ENCODE results near the gene ADAMTSL1. TPM values are rescaled to one million over a fixed set of nuclear protein-coding genes. Genes with fewer than 3 reads are reported as not detected.

Gene ADAMTSL1
- total RNA-seq, 1 experiment from 2014 or later: 0.94 TPM

DNA sequence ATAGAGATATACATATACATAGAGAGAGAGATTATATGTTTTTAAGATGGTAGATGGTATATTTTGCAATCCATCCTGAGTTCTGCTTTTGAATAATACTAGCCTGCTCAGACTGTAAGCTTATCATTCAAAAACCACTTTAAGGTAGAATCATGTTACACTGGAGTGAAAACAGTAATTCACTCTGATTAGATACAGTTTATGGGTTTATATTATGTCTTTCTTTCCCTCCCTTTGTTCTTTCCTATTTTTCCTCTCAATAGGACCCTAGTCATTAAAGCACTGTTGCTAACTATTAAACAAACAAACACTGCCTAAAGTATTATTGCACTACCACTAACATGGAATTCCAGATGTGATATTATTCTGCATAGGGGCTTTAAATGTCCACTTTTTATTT, 202.0 kb downstream of the ADAMTSL1 start:
- DNase-seq (ENCODE audit: low spot score) (no peak), ATAC-seq (no peak)
- no peaks in the 10 kb centered on the region for H3K27me3 Mint-ChIP-seq (ENCODE audit: low read depth)
- H3K27ac Mint-ChIP-seq: no peak overlapping the region
- TF ChIP-seq TEAD4 (CRISPR knock-in tag; IDR thresholded peaks at IDR 0.05): no peak
- TF ChIP-seq, protein P1, sequence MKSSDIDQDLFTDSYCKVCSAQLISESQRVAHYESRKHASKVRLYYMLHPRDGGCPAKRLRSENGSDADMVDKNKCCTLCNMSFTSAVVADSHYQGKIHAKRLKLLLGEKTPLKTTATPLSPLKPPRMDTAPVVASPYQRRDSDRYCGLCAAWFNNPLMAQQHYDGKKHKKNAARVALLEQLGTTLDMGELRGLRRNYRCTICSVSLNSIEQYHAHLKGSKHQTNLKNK (CRISPR knock-in tag; IDR thresholded peaks at IDR 0.05): no peak
- no peak for TF ChIP-seq NFATC4 (CRISPR knock-in tag; IDR thresholded peaks at IDR 0.05)
- TF ChIP-seq CREB1 (CRISPR knock-in tag; IDR thresholded peaks at IDR 0.05): no peak
- TF ChIP-seq GABPB1 (CRISPR knock-in tag; IDR thresholded peaks at IDR 0.05): no peak
- TF ChIP-seq, protein P2, sequence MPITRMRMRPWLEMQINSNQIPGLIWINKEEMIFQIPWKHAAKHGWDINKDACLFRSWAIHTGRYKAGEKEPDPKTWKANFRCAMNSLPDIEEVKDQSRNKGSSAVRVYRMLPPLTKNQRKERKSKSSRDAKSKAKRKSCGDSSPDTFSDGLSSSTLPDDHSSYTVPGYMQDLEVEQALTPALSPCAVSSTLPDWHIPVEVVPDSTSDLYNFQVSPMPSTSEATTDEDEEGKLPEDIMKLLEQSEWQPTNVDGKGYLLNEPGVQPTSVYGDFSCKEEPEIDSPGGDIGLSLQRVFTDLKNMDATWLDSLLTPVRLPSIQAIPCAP (CRISPR knock-in tag; IDR thresholded peaks at IDR 0.05): no peak
- TF ChIP-seq SP1 (CRISPR knock-in tag; conservative IDR thresholded peaks at IDR 0.05): no peak
- TF ChIP-seq, protein P3, sequence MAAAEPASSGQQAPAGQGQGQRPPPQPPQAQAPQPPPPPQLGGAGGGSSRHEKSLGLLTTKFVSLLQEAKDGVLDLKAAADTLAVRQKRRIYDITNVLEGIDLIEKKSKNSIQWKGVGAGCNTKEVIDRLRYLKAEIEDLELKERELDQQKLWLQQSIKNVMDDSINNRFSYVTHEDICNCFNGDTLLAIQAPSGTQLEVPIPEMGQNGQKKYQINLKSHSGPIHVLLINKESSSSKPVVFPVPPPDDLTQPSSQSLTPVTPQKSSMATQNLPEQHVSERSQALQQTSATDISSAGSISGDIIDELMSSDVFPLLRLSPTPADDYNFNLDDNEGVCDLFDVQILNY (CRISPR knock-in tag; IDR thresholded peaks at IDR 0.05): no peak
- TF ChIP-seq ZNF396 (CRISPR knock-in tag; IDR thresholded peaks at IDR 0.05; ENCODE audit: borderline replicate concordance): no peak
- TF ChIP-seq SMAD3 (CRISPR knock-in tag; IDR thresholded peaks at IDR 0.05; ENCODE audit: borderline replicate concordance): no peak
- TF ChIP-seq, protein P4, sequence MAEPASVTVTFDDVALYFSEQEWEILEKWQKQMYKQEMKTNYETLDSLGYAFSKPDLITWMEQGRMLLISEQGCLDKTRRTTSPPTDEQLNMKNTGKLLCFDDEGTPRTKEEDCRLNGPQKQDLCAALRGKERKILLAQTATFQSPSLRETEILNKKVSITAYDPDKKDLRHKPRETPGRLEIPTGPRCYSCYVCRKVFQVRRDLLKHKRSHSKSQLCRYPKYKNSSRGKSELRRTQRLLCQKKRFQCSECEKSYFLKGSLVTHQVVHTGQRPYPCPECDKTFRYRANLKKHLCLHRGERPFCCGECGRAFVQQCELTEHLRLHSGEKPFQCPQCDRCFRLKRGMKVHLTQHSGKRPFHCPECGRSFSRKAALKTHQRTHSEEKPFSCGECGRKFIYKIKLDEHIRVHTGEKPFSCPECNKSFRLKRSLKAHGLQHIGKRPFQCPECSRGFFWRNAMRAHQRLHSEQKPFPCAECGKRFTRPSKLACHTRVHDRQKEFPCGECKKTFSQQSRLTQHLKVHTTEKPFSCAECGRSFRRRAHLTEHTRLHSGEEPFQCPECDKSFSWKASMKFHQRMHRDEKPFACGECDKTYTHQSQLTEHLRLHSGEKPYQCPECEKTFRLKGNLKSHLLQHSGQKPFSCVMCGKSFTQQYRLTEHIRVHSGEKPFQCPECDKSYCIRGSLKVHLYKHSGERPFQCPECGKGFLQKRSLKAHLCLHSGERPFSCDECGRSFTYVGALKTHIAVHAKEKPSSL (CRISPR knock-in tag; conservative IDR thresholded peaks at IDR 0.05): no peak
- no peaks in the 10 kb centered on the region for H3K36me3 Mint-ChIP-seq
- H3K4me1 Mint-ChIP-seq: no peaks in the 10 kb centered on the region
- ChIA-PET POLR2A (no interaction called here), CTCF (no interaction called here)
- no peaks in the 10 kb centered on the region for H3K9me3 Mint-ChIP-seq
- no peak overlapping the region for H3K4me3 Mint-ChIP-seq

DNA sequence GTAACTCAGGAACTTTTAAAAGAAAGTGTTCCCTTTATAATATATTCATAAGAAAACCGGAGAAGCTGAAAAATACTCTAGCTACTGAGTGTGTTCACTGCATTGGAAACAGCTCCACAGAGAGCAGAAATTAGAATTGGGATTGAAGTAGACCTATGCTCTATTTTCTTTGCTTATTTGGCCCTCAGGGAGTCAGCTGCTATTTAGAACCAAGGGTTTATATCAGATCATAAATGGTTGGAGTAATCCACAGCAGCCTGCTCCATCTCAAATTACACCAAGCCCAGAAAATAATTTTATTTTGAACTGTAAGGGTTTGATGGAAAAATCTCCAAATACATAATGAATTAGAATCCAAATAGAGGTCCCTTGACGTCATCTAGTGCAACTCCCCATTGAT, 202.6 kb downstream of the ADAMTSL1 start:
- no peak for DNase-seq (ENCODE audit: low spot score)
- Mint-ChIP-seq H3K36me3 (no peaks in the 10 kb centered on the region), H3K9me3 (no peaks in the 10 kb centered on the region), H3K4me3 (no peak overlapping the region), H3K4me1 (no peaks in the 10 kb centered on the region), H3K27me3 (ENCODE audit: low read depth) (no peaks in the 10 kb centered on the region), H3K27ac (no peak overlapping the region)
- no peak for ATAC-seq
- TF ChIP-seq, protein P5, sequence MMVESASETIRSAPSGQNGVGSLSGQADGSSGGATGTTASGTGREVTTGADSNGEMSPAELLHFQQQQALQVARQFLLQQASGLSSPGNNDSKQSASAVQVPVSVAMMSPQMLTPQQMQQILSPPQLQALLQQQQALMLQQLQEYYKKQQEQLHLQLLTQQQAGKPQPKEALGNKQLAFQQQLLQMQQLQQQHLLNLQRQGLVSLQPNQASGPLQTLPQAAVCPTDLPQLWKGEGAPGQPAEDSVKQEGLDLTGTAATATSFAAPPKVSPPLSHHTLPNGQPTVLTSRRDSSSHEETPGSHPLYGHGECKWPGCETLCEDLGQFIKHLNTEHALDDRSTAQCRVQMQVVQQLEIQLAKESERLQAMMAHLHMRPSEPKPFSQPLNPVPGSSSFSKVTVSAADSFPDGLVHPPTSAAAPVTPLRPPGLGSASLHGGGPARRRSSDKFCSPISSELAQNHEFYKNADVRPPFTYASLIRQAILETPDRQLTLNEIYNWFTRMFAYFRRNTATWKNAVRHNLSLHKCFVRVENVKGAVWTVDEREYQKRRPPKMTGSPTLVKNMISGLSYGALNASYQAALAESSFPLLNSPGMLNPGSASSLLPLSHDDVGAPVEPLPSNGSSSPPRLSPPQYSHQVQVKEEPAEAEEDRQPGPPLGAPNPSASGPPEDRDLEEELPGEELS (CRISPR knock-in tag; IDR thresholded peaks at IDR 0.05): no peak
- TF ChIP-seq, protein P6, sequence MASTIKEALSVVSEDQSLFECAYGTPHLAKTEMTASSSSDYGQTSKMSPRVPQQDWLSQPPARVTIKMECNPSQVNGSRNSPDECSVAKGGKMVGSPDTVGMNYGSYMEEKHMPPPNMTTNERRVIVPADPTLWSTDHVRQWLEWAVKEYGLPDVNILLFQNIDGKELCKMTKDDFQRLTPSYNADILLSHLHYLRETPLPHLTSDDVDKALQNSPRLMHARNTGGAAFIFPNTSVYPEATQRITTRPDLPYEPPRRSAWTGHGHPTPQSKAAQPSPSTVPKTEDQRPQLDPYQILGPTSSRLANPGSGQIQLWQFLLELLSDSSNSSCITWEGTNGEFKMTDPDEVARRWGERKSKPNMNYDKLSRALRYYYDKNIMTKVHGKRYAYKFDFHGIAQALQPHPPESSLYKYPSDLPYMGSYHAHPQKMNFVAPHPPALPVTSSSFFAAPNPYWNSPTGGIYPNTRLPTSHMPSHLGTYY (CRISPR knock-in tag; IDR thresholded peaks at IDR 0.05): no peak
- TF ChIP-seq MXD4 (CRISPR knock-in tag; IDR thresholded peaks at IDR 0.05; ENCODE audit: borderline replicate concordance): no peak
- CTCF ChIA-PET: no interaction called here
- POLR2A ChIA-PET: no interaction called here

DNA sequence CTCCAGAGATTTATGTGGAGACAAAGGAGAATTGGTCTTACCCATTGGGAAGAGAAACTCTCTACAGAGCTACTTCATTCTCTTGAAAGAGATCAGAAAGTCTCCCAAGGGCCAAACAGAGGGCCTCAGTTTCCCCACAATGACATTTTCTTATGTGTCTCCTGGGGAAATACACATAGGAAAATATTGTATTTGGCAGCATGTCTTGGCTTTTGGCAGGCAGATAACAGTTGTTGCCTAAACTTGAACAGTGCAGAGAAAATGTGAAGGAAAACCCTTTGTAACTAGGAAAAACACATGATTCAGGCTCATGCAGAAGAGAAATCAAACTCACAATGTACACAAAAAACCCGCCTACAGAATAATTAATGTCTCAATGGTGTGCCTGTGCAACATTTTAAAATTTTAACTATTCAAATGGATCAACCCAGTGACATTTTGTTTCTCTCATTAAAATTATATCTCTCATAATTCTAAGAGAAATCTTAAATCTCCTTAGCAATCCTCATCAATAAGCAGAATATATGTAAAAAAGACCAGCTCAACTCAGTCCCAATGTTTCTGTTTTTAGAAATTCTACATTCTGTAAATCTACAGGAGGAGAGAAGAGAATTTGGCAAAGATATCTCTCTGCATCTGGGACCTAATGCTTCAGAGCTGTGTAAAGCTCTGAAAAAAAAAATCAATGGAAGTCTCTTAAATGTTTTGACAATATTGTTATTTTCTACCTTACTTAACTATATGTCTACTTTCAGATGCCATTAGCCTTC, 205.1 kb downstream of the ADAMTSL1 start:
- H3K4me1 Mint-ChIP-seq: no peaks in the 10 kb centered on the region
- H3K9me3 Mint-ChIP-seq: no peaks in the 10 kb centered on the region
- ChIA-PET CTCF (no interaction called here), POLR2A (no interaction called here)
- no peak for DNase-seq (ENCODE audit: low spot score)
- no peak for ATAC-seq
- H3K4me3 Mint-ChIP-seq: no peak overlapping the region
- no peaks in the 10 kb centered on the region for H3K36me3 Mint-ChIP-seq
- H3K27ac Mint-ChIP-seq: no peak overlapping the region
- no peaks in the 10 kb centered on the region for H3K27me3 Mint-ChIP-seq (ENCODE audit: low read depth)
- TF ChIP-seq, protein P4 (CRISPR knock-in tag; conservative IDR thresholded peaks at IDR 0.05): no peak
- TF ChIP-seq, protein P7, sequence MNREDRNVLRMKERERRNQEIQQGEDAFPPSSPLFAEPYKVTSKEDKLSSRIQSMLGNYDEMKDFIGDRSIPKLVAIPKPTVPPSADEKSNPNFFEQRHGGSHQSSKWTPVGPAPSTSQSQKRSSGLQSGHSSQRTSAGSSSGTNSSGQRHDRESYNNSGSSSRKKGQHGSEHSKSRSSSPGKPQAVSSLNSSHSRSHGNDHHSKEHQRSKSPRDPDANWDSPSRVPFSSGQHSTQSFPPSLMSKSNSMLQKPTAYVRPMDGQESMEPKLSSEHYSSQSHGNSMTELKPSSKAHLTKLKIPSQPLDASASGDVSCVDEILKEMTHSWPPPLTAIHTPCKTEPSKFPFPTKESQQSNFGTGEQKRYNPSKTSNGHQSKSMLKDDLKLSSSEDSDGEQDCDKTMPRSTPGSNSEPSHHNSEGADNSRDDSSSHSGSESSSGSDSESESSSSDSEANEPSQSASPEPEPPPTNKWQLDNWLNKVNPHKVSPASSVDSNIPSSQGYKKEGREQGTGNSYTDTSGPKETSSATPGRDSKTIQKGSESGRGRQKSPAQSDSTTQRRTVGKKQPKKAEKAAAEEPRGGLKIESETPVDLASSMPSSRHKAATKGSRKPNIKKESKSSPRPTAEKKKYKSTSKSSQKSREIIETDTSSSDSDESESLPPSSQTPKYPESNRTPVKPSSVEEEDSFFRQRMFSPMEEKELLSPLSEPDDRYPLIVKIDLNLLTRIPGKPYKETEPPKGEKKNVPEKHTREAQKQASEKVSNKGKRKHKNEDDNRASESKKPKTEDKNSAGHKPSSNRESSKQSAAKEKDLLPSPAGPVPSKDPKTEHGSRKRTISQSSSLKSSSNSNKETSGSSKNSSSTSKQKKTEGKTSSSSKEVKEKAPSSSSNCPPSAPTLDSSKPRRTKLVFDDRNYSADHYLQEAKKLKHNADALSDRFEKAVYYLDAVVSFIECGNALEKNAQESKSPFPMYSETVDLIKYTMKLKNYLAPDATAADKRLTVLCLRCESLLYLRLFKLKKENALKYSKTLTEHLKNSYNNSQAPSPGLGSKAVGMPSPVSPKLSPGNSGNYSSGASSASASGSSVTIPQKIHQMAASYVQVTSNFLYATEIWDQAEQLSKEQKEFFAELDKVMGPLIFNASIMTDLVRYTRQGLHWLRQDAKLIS (CRISPR knock-in tag; IDR thresholded peaks at IDR 0.05; ENCODE audit: borderline replicate concordance): no peak
